Activated T-helper 2 cell treated with anti-CD3 and anti-CD28 coated beads, Interferon-gamma antibody, Interleukin-2, Interleukin-4, amounts not matched to agents 10 μg/mL and 5 μg/mL and 100 μg/mL, durations not matched to agents 14 hours and 24 hours and 36 hours (primary cell): ENCODE measurements around the gene SIX1. TPM values are rescaled to one million over a fixed set of nuclear protein-coding genes. Genes with fewer than 3 reads are reported as not detected.

Experiments used
- DNase-seq: peaks from one replicate; pipeline ENCODE4 v3.0.0; 2021; ENCODE audit warnings: low spot score
- H3K27ac Mint-ChIP-seq: one replicate; pipeline ENCODE4 v1.8.0; 2021; ENCODE audit warnings: mixed read lengths
- H3K27me3 Mint-ChIP-seq: one replicate; pipeline ENCODE4 v1.8.0; 2021; ENCODE audit warnings: low read depth, mixed read lengths
- H3K36me3 Mint-ChIP-seq: one replicate; pipeline ENCODE4 v1.8.0; 2021; ENCODE audit warnings: low read depth, mixed read lengths
- H3K4me1 Mint-ChIP-seq: one replicate; pipeline ENCODE4 v1.8.0; 2021; ENCODE audit warnings: low read depth, mixed read lengths
- H3K4me3 Mint-ChIP-seq: one replicate; pipeline ENCODE4 v1.8.0; 2021; ENCODE audit warnings: low read depth, mild to moderate bottlenecking, moderate library complexity, mixed read lengths
- H3K9me3 Mint-ChIP-seq: one replicate; pipeline ENCODE4 v1.8.0; 2021; ENCODE audit warnings: mixed read lengths
- intact Hi-C: fragments of 100-400 bp; cut with micrococcal nuclease; formaldehyde crosslinking; loops from one replicate; pipeline ENCODE4 v1.15.1; 2023
- total RNA-seq: library from RNA; stranded (reverse); gene quantifications from 2 replicates; pipeline ENCODE4 v1.2.3, GENCODE V29; 2022

Gene SIX1
- total RNA-seq: 0.30 and 0.48 TPM in 2 replicates

DNA sequence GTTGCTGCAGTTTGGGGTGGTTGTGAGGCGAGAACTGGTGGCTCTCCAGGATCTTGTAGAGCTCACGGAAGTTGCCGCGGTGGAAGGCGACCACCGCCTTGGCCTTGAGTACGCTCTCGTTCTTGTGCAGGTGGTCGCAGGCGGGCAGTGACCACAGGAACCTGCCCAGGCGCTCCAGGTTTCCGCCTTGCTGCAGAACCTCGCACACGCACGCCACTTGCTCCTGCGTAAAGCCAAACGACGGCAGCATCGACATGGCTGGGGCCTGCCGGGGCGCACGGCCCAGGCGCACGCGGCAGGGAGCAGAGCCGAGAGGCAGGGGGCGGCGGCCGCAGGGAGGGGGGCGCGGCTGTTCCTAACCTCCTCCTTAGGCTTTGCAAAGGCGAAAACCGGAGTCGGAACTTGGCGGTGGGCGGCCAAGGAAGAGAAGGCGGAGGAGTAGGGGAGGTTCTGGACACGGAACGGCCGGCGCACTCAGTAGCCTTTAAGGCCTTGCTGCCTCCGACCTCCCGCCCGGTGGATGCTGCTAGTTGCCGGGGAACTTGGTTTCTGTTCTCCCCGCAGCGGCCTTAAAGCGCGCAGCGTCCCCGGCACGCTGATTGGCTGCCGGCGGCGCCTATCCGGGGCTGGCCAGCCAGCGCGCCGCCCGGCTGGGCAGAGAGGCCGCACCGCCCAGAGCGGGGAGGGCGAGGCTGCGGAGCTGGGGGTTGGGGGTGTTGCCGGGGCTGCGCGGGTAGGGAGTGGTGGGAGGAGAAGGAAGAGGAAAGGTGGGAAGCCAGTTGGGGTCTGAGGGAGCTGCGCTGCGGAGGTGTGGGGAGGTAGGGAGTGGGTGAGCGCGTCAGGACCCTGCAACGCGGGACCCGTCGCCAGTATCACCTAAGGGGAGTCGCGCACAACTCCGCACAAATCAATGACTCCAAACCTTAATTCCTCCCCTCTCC, at the start of gene SIX1:
Gene SIX1, minus strand, starts transcription at position 544 of the 941 bp plus-strand sequence. Its CDS starts 288 bp downstream, at position 256.
- no peak for DNase-seq
- H3K27me3 Mint-ChIP-seq: peaks cover 85% of the 10 kb centered on the region
- H3K4me3 Mint-ChIP-seq: peak within 1 kb of the TSS; percentile 61
- peaks cover 3% of the 10 kb centered on the region for H3K36me3 Mint-ChIP-seq
- intact Hi-C loops: loop anchor here (1.0 to 2.0 kb wide), 2 partner anchors 7 to 140 kb away; partner anchors contain the start of gene SIX6
- no peaks in the 10 kb centered on the region for H3K9me3 Mint-ChIP-seq
- H3K27ac Mint-ChIP-seq: no peak within 1 kb of the TSS
- H3K4me1 Mint-ChIP-seq: peaks cover 42% of the 10 kb centered on the region

DNA sequence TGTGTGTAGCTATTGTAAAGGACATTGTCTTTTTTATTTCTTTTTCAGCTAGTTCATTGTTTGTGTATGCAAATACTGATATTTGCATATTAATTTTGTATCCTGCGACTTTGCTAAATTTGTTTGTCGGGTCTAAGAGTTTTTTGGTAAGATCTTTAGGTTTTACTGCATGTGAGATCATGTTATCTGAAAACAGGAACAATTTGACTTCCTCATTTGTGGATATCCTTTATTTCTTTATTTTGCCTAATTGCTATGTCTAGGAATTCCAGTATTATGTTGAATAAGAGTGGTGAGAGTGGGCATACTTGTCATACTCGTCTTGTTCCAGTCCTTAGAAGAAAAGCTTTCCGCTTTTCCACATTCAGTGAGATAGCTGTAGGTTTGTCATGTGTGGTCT, 46.0 kb upstream of the SIX1 start:
- H3K27me3 Mint-ChIP-seq: peaks cover 23% of the 10 kb centered on the region
- DNase-seq: no peak
- H3K4me3 Mint-ChIP-seq: no peak overlapping the region
- intact Hi-C loops: no loop called here
- H3K4me1 Mint-ChIP-seq: no peaks in the 10 kb centered on the region
- H3K27ac Mint-ChIP-seq: no peak overlapping the region
- peaks cover 6% of the 10 kb centered on the region for H3K9me3 Mint-ChIP-seq
- H3K36me3 Mint-ChIP-seq: no peaks in the 10 kb centered on the region

DNA sequence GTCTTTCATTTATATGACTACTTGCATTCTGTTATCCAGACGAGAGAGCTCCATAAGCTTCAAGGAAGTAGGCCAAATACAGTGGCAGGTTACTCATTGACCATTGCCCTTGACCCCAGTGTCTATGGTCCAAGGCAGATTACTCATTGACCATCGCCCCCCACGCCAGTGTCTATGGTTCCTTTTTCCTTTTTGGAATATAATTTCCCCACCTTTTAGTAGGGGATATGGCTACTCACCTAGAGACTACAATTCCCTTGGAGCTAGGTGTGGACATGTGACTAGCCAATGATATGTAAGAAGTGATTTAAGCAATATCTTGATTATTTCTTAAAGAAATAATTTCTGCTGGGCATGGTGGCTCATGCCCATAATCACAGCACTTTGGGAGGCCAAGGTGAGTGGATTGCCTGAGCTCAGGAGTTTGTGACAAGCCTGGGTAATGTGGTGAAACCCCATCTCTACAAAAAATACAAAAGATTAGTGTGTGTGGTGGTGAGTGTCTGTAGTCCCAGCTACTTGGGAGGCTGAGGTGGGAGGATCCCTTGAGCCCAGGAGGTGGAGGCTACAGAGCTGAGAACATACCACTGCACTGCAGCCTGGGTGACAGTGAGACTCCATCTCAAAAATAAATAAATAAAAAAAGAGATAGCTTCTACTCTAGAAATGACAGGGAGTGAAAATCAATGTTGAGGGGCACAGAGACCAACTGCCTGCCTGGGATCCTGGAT, 42.3 kb upstream of the SIX1 start:
- H3K9me3 Mint-ChIP-seq: no peaks in the 10 kb centered on the region
- H3K27me3 Mint-ChIP-seq: peaks cover 18% of the 10 kb centered on the region
- no peak overlapping the region for H3K4me3 Mint-ChIP-seq
- no peak overlapping the region for H3K27ac Mint-ChIP-seq
- no peaks in the 10 kb centered on the region for H3K4me1 Mint-ChIP-seq
- intact Hi-C loops: no loop called here
- DNase-seq: no peak
- no peaks in the 10 kb centered on the region for H3K36me3 Mint-ChIP-seq

DNA sequence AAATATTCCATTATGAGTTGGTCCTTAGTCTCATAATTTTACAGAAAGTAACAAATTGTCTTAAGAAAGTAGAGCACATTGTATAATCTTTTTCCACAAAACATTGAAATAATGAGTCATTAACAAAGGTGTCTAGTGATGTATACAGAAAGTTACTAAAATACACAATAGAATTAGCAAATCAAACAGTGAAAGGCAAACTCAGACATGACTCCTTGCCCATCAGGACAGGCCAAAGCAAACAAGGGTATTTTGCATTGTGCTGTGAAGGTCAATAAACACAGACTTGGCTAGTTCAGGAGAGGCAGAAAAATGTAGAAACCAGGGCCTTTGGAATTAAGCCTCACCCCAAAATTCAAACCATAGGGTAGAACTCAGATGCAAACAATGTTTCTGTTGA, 37.6 kb upstream of the SIX1 start:
- intact Hi-C loops: no loop called here
- H3K36me3 Mint-ChIP-seq: no peaks in the 10 kb centered on the region
- H3K27ac Mint-ChIP-seq: no peak overlapping the region
- no peak overlapping the region for H3K4me3 Mint-ChIP-seq
- H3K9me3 Mint-ChIP-seq: no peaks in the 10 kb centered on the region
- no peak for DNase-seq
- peaks cover 4% of the 10 kb centered on the region for H3K27me3 Mint-ChIP-seq
- H3K4me1 Mint-ChIP-seq: peaks cover 1% of the 10 kb centered on the region

DNA sequence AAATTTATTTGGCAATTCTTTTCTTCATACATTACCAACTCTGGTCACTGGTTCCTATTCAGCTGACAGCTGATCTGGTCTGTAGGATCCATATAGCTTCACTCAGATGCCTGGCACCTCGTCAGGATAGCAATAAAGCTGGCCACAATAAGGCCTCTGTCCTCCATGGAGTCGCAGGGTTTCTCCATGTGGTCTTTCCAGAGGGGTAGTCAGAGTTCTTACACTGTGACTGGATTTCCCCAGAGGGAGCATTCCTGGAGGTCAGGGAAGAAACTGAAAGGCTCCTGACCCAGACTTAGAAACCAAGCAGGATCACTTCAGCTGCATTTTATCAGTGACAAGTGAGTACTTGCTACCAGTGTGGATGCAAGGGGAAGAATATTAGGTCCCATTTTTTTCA, 34.9 kb upstream of the SIX1 start:
- H3K27ac Mint-ChIP-seq: no peak overlapping the region
- peaks cover 1% of the 10 kb centered on the region for H3K4me1 Mint-ChIP-seq
- DNase-seq: no peak
- peaks cover 10% of the 10 kb centered on the region for H3K27me3 Mint-ChIP-seq
- H3K4me3 Mint-ChIP-seq: no peak overlapping the region
- no peaks in the 10 kb centered on the region for H3K36me3 Mint-ChIP-seq
- intact Hi-C loops: no loop called here
- H3K9me3 Mint-ChIP-seq: no peaks in the 10 kb centered on the region

DNA sequence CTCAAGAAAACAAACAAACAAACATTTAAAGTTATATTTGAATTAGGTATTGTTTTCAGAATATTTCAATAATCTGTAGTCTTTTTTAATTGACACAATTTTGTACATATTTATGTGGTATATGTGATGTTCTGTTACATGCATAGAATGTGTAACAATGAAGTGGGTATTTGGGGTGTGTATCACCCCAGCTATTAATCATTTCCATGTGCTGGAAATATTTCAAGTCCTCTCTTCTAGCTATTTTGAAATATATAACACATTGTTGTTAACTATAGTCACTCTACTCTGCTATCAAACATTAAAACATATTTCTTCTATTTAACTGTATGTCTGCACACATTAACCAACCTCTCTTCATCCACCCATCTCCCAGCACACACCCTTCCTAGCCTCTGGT, 32.0 kb upstream of the SIX1 start:
- Mint-ChIP-seq H3K27ac (no peak overlapping the region), H3K4me3 (no peak overlapping the region), H3K27me3 (peaks cover 14% of the 10 kb centered on the region), H3K36me3 (no peaks in the 10 kb centered on the region), H3K9me3 (no peaks in the 10 kb centered on the region), H3K4me1 (peaks cover 1% of the 10 kb centered on the region)
- DNase-seq: no peak
- intact Hi-C loops: no loop called here

DNA sequence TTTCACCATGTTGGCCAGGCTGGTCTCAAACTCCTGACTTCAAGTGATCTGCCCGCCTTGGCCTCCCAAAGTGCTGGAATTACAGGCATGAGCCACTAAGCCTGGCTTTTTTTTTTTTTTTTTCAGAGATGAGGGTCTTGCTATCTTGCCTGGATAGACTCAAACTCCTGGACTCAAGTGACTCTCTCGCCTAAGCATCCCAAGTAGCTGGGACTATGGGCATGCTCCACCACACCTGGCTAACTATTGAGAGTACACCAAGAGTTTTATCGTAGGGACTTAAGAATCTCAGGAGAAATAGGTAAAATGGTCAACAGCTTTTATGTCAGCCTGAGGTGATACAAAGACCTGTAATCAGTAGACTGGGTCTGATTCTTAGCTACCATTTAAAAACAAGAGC, 31.2 kb upstream of the SIX1 start:
- H3K36me3 Mint-ChIP-seq: no peaks in the 10 kb centered on the region
- intact Hi-C loops: no loop called here
- no peak overlapping the region for H3K4me3 Mint-ChIP-seq
- H3K4me1 Mint-ChIP-seq: no peaks in the 10 kb centered on the region
- DNase-seq: no peak
- no peaks in the 10 kb centered on the region for H3K9me3 Mint-ChIP-seq
- no peak overlapping the region for H3K27ac Mint-ChIP-seq
- H3K27me3 Mint-ChIP-seq: peaks cover 12% of the 10 kb centered on the region

DNA sequence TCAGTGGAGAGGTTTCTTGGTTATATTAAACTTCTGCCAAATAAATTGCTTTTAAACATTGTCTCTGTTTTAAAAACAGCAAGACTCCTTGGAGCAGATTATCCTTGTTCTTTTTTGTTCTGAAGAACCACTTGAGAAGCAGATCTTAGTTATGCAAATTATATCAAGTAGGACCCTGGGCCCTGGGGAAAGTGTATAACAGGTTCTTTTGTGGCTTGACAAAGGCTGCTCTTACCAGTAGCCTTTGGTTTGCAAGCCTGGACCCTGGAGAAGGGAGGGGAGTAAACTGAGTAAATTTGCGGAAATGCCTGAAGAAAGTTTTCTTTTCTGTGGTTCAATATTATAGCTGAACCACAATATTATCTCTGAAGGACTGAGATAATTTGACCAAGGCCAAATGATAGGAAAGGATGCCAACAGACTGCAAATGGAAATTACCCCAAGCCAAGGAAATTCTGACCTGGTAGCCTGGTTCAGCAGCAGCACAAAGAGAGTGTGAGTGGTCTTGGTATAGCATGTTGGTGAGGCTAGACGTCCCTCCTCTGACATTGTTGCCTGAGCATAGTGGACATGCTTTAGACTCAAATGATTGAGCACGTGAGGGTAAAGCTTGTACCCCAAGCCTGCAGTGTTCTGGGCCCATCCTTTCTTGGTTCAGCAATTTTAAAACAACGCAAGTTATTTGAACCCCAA, 30.4 kb upstream of the SIX1 start:
- no peaks in the 10 kb centered on the region for H3K9me3 Mint-ChIP-seq
- H3K4me3 Mint-ChIP-seq: no peak overlapping the region
- peaks cover 12% of the 10 kb centered on the region for H3K27me3 Mint-ChIP-seq
- intact Hi-C loops: no loop called here
- no peak for DNase-seq
- H3K27ac Mint-ChIP-seq: no peak overlapping the region
- no peaks in the 10 kb centered on the region for H3K36me3 Mint-ChIP-seq
- H3K4me1 Mint-ChIP-seq: no peaks in the 10 kb centered on the region

DNA sequence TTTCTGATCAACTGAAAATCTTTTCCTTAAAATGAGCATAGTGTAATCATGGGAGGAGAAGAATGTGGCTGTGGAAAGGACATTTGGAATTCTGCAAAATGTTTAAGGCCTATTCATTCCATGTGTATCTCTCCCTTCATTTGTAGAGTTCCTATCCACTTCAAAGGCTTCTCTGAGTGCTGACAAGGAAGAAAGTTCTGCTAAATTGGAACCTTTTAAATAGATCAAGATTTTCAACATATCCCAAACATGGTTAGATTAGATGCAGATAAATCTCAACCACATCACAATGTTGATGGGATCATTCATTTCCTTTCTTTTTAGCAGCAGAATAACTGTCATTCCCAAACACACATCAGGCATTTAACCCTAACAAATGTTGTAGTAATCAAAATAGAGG, 28.4 kb upstream of the SIX1 start:
- no peak overlapping the region for H3K27ac Mint-ChIP-seq
- no peaks in the 10 kb centered on the region for H3K4me1 Mint-ChIP-seq
- intact Hi-C loops: no loop called here
- no peak for DNase-seq
- no peak overlapping the region for H3K4me3 Mint-ChIP-seq
- peaks cover 12% of the 10 kb centered on the region for H3K27me3 Mint-ChIP-seq
- H3K9me3 Mint-ChIP-seq: no peaks in the 10 kb centered on the region
- H3K36me3 Mint-ChIP-seq: no peaks in the 10 kb centered on the region

DNA sequence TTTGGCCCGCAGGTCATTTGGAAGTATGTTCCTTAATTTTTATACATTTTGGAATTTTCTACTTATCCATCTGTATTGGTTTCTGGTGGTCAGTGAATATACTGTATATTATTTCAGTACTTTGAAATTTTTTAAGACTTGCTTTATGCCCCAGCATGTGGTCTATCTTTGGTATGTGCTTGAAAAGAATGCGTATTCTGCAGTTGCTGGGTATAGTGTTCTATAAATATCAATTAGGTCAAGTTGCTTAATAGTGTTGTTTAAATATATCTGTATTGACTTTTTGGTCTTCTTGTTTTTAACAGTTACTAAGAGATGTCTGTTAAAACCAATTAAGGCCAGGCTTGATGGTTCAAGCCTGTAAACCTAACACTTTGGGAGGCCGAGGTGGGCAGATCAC, 21.7 kb upstream of the SIX1 start:
- Mint-ChIP-seq H3K9me3 (no peaks in the 10 kb centered on the region), H3K4me1 (no peaks in the 10 kb centered on the region), H3K4me3 (no peak overlapping the region), H3K27ac (no peak overlapping the region), H3K27me3 (peaks cover 9% of the 10 kb centered on the region), H3K36me3 (no peaks in the 10 kb centered on the region)
- no peak for DNase-seq
- intact Hi-C loops: no loop called here

DNA sequence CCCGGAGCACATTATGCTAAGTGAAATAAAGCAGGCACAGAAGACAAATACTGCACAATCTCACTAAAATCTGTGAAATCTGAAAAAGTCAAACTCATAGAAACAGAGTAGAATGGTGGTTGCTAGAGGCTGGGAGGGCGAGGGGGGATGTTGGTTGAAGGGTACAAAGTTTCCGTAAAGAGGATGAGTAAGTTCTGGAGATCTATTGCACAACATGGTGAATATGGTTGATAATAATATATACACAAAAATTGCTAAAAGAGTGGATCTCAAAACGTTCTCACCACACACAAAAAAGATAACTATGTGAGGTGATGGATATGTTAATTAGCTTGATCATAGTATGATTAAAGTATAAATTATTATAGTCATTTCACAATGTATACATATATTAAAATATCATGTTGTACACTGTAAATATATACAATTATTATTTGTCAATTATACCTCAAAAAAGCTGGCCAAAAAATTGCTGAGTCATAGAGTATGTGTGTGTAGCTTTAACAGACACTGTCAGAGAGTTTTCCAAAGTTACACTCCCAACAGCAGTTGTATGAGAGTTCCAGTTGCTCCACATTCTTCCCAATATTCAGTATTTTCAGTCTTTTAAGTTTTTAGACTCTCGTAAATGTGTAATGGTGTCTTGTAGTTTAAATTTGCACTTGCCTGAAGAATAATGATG, 19.3 kb upstream of the SIX1 start:
- Mint-ChIP-seq H3K4me1 (no peaks in the 10 kb centered on the region), H3K36me3 (no peaks in the 10 kb centered on the region), H3K27ac (no peak overlapping the region), H3K27me3 (peaks cover 21% of the 10 kb centered on the region), H3K9me3 (no peaks in the 10 kb centered on the region), H3K4me3 (no peak overlapping the region)
- intact Hi-C loops: no loop called here
- DNase-seq: no peak

DNA sequence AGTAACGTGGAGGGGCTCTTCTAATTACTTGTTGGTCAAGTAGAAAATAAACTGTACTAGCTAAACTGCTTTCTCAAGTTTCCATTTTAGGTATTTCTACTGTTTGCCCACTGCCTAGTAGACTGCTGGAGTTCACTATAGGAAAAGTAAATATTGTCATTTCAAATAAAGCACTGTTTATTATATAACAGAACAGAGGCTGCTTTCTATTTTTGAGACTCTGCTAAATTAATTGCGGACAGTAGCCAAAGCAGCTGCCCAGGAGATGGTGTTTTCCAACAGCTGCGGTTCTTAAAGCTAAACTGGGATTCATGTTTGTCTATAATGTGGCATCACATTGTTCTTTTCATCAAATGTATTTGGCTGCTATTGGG, 15.9 kb upstream of the SIX1 start:
- Mint-ChIP-seq H3K4me3 (no peak overlapping the region), H3K27ac (no peak overlapping the region), H3K4me1 (no peaks in the 10 kb centered on the region), H3K9me3 (no peaks in the 10 kb centered on the region), H3K27me3 (peaks cover 40% of the 10 kb centered on the region), H3K36me3 (no peaks in the 10 kb centered on the region)
- no peak for DNase-seq
- intact Hi-C loops: no loop called here
